ENCODE results near the gene MTERF4.

DNA sequence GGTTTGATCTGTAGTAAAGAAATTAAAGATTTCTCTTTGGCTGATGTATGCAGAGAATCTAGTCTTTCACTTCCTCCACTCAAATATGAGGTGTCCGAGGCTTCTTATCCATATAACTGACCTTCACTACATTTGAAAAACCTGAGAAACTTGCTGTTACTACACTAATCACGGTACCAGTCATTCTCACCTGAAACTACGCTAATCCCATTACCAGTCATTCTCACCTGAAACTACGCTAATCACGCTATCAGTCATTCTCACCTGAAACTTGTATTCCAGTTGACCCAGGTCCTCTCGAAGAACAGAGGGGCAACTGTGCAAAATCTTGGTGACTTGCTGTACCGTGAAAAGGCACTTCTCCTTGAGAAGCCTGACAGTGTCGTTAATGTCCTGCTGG is 5.1 kb downstream of the MTERF4 start:
- TF ChIP-seq POLR2AphosphoS5 (IDR thresholded peaks at IDR 0.05) = no peak
- TF ChIP-seq, protein P1, sequence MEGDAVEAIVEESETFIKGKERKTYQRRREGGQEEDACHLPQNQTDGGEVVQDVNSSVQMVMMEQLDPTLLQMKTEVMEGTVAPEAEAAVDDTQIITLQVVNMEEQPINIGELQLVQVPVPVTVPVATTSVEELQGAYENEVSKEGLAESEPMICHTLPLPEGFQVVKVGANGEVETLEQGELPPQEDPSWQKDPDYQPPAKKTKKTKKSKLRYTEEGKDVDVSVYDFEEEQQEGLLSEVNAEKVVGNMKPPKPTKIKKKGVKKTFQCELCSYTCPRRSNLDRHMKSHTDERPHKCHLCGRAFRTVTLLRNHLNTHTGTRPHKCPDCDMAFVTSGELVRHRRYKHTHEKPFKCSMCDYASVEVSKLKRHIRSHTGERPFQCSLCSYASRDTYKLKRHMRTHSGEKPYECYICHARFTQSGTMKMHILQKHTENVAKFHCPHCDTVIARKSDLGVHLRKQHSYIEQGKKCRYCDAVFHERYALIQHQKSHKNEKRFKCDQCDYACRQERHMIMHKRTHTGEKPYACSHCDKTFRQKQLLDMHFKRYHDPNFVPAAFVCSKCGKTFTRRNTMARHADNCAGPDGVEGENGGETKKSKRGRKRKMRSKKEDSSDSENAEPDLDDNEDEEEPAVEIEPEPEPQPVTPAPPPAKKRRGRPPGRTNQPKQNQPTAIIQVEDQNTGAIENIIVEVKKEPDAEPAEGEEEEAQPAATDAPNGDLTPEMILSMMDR (IDR thresholded peaks at IDR 0.05) = no peak
- TF ChIP-seq POLR2A (IDR thresholded peaks at IDR 0.05) = no peak
